GM23338 (cell line): Measurements from ENCODE around the gene SULT1B1. TPM values are rescaled to one million over a fixed set of nuclear protein-coding genes. Genes with fewer than 3 reads are reported as not detected.

ENCODE experiments used
- ATAC-seq: fragments of 200-7000 bp; cut with Tn5 transposase; 3 replicates; pipeline ENCODE4 v1.9.1; 2020
- DNase-seq: peaks from one replicate; pipeline ENCODE4 v3.0.0-alpha.2; 2015; ENCODE audit warnings: low spot score
- H2AFZ ChIP-seq: fragments of 200-600 bp; sonication (generic); 2 replicates; pipeline ENCODE4 v1.8.0; 2016; ENCODE audit warnings: antibody characterized with exemption, mild to moderate bottlenecking, moderate library complexity
- H3F3A ChIP-seq: fragments of 200-600 bp; sonication (generic); replicated peaks from 2 replicates; pipeline ENCODE4 v1.8.0; 2017; ENCODE audit warnings: antibody characterized with exemption, mixed run types, low read depth
- H3K27ac ChIP-seq: fragments of 200-600 bp; sonication (generic); 2 replicates; pipeline ENCODE4 v1.6.1; 2016; ENCODE audit warnings: low read depth
- H3K27me3 ChIP-seq: fragments of 200-600 bp; sonication (generic); 2 replicates; pipeline ENCODE4 v1.8.0; 2016; ENCODE audit warnings: mild to moderate bottlenecking, mixed run types, moderate library complexity; ENCODE audit not compliant: insufficient read depth
- H3K36me3 ChIP-seq: fragments of 200-600 bp; sonication (generic); 2 replicates; pipeline ENCODE4 v1.8.0; 2016; ENCODE audit warnings: mild to moderate bottlenecking; ENCODE audit not compliant: insufficient read depth
- H3K4me1 ChIP-seq: fragments of 200-600 bp; sonication (generic); 2 replicates; pipeline ENCODE4 v1.8.0; 2016; ENCODE audit warnings: mild to moderate bottlenecking, moderate library complexity; ENCODE audit not compliant: insufficient read depth
- H3K4me2 ChIP-seq: fragments of 200-600 bp; sonication (generic); 2 replicates; pipeline ENCODE4 v1.7.1; 2017; ENCODE audit warnings: mixed run types
- H3K4me3 ChIP-seq: fragments of 200-600 bp; sonication (generic); 2 replicates; pipeline ENCODE4 v1.6.1; 2016; ENCODE audit warnings: mixed run types
- H3K79me2 ChIP-seq: fragments of 200-600 bp; sonication (generic); replicated peaks from 2 replicates; pipeline ENCODE4 v1.8.0; 2017; ENCODE audit warnings: mild to moderate bottlenecking; ENCODE audit not compliant: insufficient read depth
- H3K9me2 ChIP-seq: fragments of 200-600 bp; sonication (generic); 2 replicates; pipeline ENCODE4 v1.8.0; 2017; ENCODE audit not compliant: insufficient read depth
- H4K20me1 ChIP-seq: fragments of 200-600 bp; sonication (generic); replicated peaks from 2 replicates; pipeline ENCODE4 v1.8.0; 2017; ENCODE audit warnings: mild to moderate bottlenecking; ENCODE audit not compliant: insufficient read depth
- H3K27ac Mint-ChIP-seq: 2 replicates; pipeline ENCODE4 v1.8.0; 2020; ENCODE audit warnings: inconsistent platforms, mild to moderate bottlenecking, moderate library complexity, mixed read lengths
- H3K27me3 Mint-ChIP-seq: 3 replicates; pipeline ENCODE4 v1.8.0; 2022; ENCODE audit warnings: low read depth, mild to moderate bottlenecking, moderate library complexity, mixed read lengths, inconsistent platforms; ENCODE audit not compliant: insufficient read depth, poor library complexity
- H3K36me3 Mint-ChIP-seq: 3 replicates; pipeline ENCODE4 v1.8.0; 2021; ENCODE audit warnings: low read depth, mild to moderate bottlenecking, inconsistent platforms, moderate library complexity, mixed read lengths
- H3K4me1 Mint-ChIP-seq: 3 replicates; pipeline ENCODE4 v1.8.0; 2020; ENCODE audit warnings: mild to moderate bottlenecking, inconsistent platforms, mixed read lengths
- H3K4me3 Mint-ChIP-seq: 3 replicates; pipeline ENCODE4 v1.8.0; 2021; ENCODE audit warnings: moderate library complexity, mild to moderate bottlenecking, inconsistent platforms, mixed read lengths
- H3K9me3 Mint-ChIP-seq: 3 replicates; pipeline ENCODE4 v1.8.0; 2020; ENCODE audit warnings: moderate library complexity, mild to moderate bottlenecking, inconsistent platforms, mixed read lengths
- CREB1 ChIP-seq: fragments of 250-450 bp; sonication (Bioruptor Pico); IDR thresholded peaks from 2 replicates; pipeline ENCODE4 v1.5.0; 2020; ENCODE audit warnings: low read depth, mild to moderate bottlenecking, moderate library complexity
- EZH2 ChIP-seq: fragments of 200-600 bp; sonication (generic); IDR thresholded peaks from one replicate; pipeline ENCODE4 v1.8.0; 2017; ENCODE audit warnings: antibody characterized with exemption, mild to moderate bottlenecking, low read depth; ENCODE audit not compliant: unreplicated experiment
- EZH2phosphoT487 ChIP-seq: fragments of 200-600 bp; sonication (generic); IDR thresholded peaks from one replicate; pipeline ENCODE4 v1.8.1; 2018; ENCODE audit warnings: antibody characterized with exemption; ENCODE audit not compliant: unreplicated experiment
- JUNB ChIP-seq: IDR thresholded peaks from one replicate; pipeline ENCODE4 v1.6.1; 2016; ENCODE audit warnings: antibody characterized with exemption; ENCODE audit not compliant: unreplicated experiment
- NANOG ChIP-seq: IDR thresholded peaks from 2 replicates; pipeline ENCODE4 v1.6.1; 2016; ENCODE audit warnings: antibody characterized with exemption, borderline replicate concordance
- POLR2AphosphoS5 ChIP-seq: IDR thresholded peaks from 2 replicates; pipeline ENCODE4 v1.6.1; 2016; ENCODE audit warnings: antibody characterized with exemption, low read depth
- STAT1 ChIP-seq: IDR thresholded peaks from one replicate; pipeline ENCODE4 v1.6.1; 2016; ENCODE audit warnings: antibody characterized with exemption; ENCODE audit not compliant: unreplicated experiment
- ZNF114 ChIP-seq: fragments of 250-450 bp; sonication (Bioruptor Pico); IDR thresholded peaks from 2 replicates; pipeline ENCODE4 v1.5.0; 2020; ENCODE audit warnings: mild to moderate bottlenecking, moderate library complexity
- ZNF331 ChIP-seq: fragments of 250-450 bp; sonication (Bioruptor Pico); IDR thresholded peaks from 2 replicates; pipeline ENCODE4 v1.5.0; 2020; ENCODE audit warnings: low read depth, mild to moderate bottlenecking, moderate library complexity
- polyA plus RNA-seq: library from polyadenylated mRNA; unstranded; fragments of >200 nt; fragmentation: Nextera tagmentation; extraction: Ambion mirVana; gene quantifications from 2 replicates; pipeline ENCODE4 v1.2.1, GENCODE V29; 2016
- total RNA-seq: library from RNA; depleted of rRNA; stranded (reverse); fragments of >200 nt; shearing (Covaris generic); gene quantifications from 2 replicates; pipeline ENCODE4 v1.2.3, GENCODE V29; 2014
- TF ChIP-seq, protein P1 (sequence below): IDR thresholded peaks from one replicate; pipeline ENCODE4 v1.6.1; 2018; ENCODE audit warnings: antibody characterized with exemption; ENCODE audit not compliant: unreplicated experiment
- TF ChIP-seq, protein P2 (sequence below): fragments of 250-450 bp; sonication (Bioruptor Pico); IDR thresholded peaks from 2 replicates; pipeline ENCODE4 v1.5.0; 2020; ENCODE audit warnings: mild to moderate bottlenecking, moderate library complexity
- TF ChIP-seq, protein P3 (sequence below), 2 experiments: fragments of 200-600 bp in 1 of 2; sonication (generic) in 1 of 2; conservative IDR thresholded peaks; 2 replicates each; pipeline versions ENCODE4 v1.5.1 to v1.6.1; 2016 to 2017; ENCODE audit warnings: antibody characterized with exemption in 2 of 2, low read depth in 2 of 2, mild to moderate bottlenecking in 2 of 2, moderate library complexity in 1 of 2
- TF ChIP-seq, protein P4 (sequence below): IDR thresholded peaks from 2 replicates; pipeline ENCODE4 v1.6.1; 2016; ENCODE audit warnings: antibody characterized with exemption

The SULT1B1 gene
- total and polyA plus RNA-seq, 2 experiments from 2014 or later: not detected

DNA sequence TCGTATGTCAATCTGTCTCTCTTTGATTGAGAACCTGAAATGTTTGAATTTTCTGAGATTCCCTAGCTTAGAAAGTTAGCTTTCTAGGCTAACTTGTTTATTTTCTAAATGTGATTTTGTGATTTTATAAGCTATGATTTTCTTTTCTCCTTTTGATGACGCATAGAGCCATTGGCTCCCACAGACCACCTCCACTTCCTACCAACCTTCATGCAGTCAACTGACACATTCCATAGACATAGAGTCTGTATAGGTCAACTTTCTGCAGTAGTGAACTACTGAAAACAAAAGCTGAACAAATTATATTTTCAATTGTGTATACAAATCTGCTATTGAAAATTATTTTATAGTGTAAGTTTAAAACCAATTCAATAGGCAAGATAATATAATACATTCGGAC, 2.8 kb upstream of the SULT1B1 start:
- no peak overlapping the region for H3K27ac ChIP-seq
- H3K4me2 ChIP-seq: no peak overlapping the region
- H3K4me1 Mint-ChIP-seq: peaks cover under 1% of the 10 kb centered on the region; the same call in 1 of the 3 replicates
- H3K9me2 ChIP-seq: peaks cover 5% of the 10 kb centered on the region; the same call in 1 of the 2 replicates
- H3K9me3 Mint-ChIP-seq: peaks cover 6% of the 10 kb centered on the region
- H2AFZ ChIP-seq: no peak overlapping the region
- no peak for ATAC-seq
- H3K4me3 ChIP-seq: no peak overlapping the region
- no peaks in the 10 kb centered on the region; the same call in 1 of the 2 replicates for H4K20me1 ChIP-seq
- no peaks in the 10 kb centered on the region for H3F3A ChIP-seq
- H3K36me3 ChIP-seq: no peaks in the 10 kb centered on the region
- H3K79me2 ChIP-seq: no peaks in the 10 kb centered on the region
- H3K4me1 ChIP-seq: peaks cover 3% of the 10 kb centered on the region
- H3K27me3 ChIP-seq: no peaks in the 10 kb centered on the region
- H3K4me3 Mint-ChIP-seq: no peak overlapping the region
- H3K27ac Mint-ChIP-seq: no peak overlapping the region
- TF ChIP-seq JUNB: no peak
- no peak for TF ChIP-seq EZH2phosphoT487
- TF ChIP-seq ZNF331 (CRISPR knock-in tag): no peak
- TF ChIP-seq NANOG: no peak
- no peak for TF ChIP-seq POLR2AphosphoS5
- TF ChIP-seq, protein P1, sequence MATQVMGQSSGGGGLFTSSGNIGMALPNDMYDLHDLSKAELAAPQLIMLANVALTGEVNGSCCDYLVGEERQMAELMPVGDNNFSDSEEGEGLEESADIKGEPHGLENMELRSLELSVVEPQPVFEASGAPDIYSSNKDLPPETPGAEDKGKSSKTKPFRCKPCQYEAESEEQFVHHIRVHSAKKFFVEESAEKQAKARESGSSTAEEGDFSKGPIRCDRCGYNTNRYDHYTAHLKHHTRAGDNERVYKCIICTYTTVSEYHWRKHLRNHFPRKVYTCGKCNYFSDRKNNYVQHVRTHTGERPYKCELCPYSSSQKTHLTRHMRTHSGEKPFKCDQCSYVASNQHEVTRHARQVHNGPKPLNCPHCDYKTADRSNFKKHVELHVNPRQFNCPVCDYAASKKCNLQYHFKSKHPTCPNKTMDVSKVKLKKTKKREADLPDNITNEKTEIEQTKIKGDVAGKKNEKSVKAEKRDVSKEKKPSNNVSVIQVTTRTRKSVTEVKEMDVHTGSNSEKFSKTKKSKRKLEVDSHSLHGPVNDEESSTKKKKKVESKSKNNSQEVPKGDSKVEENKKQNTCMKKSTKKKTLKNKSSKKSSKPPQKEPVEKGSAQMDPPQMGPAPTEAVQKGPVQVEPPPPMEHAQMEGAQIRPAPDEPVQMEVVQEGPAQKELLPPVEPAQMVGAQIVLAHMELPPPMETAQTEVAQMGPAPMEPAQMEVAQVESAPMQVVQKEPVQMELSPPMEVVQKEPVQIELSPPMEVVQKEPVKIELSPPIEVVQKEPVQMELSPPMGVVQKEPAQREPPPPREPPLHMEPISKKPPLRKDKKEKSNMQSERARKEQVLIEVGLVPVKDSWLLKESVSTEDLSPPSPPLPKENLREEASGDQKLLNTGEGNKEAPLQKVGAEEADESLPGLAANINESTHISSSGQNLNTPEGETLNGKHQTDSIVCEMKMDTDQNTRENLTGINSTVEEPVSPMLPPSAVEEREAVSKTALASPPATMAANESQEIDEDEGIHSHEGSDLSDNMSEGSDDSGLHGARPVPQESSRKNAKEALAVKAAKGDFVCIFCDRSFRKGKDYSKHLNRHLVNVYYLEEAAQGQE: no peak
- TF ChIP-seq, protein P2, sequence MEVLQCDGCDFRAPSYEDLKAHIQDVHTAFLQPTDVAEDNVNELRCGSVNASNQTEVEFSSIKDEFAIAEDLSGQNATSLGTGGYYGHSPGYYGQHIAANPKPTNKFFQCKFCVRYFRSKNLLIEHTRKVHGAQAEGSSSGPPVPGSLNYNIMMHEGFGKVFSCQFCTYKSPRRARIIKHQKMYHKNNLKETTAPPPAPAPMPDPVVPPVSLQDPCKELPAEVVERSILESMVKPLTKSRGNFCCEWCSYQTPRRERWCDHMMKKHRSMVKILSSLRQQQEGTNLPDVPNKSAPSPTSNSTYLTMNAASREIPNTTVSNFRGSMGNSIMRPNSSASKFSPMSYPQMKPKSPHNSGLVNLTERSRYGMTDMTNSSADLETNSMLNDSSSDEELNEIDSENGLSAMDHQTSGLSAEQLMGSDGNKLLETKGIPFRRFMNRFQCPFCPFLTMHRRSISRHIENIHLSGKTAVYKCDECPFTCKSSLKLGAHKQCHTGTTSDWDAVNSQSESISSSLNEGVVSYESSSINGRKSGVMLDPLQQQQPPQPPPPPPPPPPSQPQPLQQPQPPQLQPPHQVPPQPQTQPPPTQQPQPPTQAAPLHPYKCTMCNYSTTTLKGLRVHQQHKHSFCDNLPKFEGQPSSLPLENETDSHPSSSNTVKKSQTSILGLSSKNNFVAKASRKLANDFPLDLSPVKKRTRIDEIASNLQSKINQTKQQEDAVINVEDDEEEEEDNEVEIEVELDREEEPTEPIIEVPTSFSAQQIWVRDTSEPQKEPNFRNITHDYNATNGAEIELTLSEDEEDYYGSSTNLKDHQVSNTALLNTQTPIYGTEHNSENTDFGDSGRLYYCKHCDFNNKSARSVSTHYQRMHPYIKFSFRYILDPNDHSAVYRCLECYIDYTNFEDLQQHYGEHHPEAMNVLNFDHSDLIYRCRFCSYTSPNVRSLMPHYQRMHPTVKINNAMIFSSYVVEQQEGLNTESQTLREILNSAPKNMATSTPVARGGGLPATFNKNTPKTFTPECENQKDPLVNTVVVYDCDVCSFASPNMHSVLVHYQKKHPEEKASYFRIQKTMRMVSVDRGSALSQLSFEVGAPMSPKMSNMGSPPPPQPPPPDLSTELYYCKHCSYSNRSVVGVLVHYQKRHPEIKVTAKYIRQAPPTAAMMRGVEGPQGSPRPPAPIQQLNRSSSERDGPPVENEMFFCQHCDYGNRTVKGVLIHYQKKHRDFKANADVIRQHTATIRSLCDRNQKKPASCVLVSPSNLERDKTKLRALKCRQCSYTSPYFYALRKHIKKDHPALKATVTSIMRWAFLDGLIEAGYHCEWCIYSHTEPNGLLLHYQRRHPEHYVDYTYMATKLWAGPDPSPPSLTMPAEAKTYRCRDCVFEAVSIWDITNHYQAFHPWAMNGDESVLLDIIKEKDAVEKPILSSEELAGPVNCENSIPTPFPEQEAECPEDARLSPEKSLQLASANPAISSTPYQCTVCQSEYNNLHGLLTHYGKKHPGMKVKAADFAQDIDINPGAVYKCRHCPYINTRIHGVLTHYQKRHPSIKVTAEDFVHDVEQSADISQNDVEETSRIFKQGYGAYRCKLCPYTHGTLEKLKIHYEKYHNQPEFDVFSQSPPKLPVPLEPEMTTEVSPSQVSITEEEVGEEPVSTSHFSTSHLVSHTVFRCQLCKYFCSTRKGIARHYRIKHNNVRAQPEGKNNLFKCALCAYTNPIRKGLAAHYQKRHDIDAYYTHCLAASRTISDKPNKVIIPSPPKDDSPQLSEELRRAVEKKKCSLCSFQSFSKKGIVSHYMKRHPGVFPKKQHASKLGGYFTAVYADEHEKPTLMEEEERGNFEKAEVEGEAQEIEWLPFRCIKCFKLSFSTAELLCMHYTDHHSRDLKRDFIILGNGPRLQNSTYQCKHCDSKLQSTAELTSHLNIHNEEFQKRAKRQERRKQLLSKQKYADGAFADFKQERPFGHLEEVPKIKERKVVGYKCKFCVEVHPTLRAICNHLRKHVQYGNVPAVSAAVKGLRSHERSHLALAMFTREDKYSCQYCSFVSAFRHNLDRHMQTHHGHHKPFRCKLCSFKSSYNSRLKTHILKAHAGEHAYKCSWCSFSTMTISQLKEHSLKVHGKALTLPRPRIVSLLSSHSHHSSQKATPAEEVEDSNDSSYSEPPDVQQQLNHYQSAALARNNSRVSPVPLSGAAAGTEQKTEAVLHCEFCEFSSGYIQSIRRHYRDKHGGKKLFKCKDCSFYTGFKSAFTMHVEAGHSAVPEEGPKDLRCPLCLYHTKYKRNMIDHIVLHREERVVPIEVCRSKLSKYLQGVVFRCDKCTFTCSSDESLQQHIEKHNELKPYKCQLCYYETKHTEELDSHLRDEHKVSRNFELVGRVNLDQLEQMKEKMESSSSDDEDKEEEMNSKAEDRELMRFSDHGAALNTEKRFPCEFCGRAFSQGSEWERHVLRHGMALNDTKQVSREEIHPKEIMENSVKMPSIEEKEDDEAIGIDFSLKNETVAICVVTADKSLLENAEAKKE (CRISPR knock-in tag): no peak
- TF ChIP-seq EZH2: no peak
- TF ChIP-seq STAT1: no peak
- no peak for TF ChIP-seq CREB1 (CRISPR knock-in tag)
- no peak for TF ChIP-seq ZNF114 (CRISPR knock-in tag)
- TF ChIP-seq, protein P3, sequence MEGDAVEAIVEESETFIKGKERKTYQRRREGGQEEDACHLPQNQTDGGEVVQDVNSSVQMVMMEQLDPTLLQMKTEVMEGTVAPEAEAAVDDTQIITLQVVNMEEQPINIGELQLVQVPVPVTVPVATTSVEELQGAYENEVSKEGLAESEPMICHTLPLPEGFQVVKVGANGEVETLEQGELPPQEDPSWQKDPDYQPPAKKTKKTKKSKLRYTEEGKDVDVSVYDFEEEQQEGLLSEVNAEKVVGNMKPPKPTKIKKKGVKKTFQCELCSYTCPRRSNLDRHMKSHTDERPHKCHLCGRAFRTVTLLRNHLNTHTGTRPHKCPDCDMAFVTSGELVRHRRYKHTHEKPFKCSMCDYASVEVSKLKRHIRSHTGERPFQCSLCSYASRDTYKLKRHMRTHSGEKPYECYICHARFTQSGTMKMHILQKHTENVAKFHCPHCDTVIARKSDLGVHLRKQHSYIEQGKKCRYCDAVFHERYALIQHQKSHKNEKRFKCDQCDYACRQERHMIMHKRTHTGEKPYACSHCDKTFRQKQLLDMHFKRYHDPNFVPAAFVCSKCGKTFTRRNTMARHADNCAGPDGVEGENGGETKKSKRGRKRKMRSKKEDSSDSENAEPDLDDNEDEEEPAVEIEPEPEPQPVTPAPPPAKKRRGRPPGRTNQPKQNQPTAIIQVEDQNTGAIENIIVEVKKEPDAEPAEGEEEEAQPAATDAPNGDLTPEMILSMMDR (conservative IDR thresholded peaks at IDR 0.05; ENCODE audit: low read depth in 2 of 2): no peak
- TF ChIP-seq, protein P4, sequence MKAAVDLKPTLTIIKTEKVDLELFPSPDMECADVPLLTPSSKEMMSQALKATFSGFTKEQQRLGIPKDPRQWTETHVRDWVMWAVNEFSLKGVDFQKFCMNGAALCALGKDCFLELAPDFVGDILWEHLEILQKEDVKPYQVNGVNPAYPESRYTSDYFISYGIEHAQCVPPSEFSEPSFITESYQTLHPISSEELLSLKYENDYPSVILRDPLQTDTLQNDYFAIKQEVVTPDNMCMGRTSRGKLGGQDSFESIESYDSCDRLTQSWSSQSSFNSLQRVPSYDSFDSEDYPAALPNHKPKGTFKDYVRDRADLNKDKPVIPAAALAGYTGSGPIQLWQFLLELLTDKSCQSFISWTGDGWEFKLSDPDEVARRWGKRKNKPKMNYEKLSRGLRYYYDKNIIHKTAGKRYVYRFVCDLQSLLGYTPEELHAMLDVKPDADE: no peak
- no peak for DNase-seq
- 0 out of 3 replicates have a peak, but pooled peaks cover 3% of the 10 kb centered on the region for H3K36me3 Mint-ChIP-seq
- H3K27me3 Mint-ChIP-seq: no peaks in the 10 kb centered on the region
